HAP-1 (cell line): ENCODE data around the gene NCBP2.

ENCODE experiments used
- DNase-seq, 2 experiments: peaks; one replicate each; pipeline ENCODE4 v3.0.0-alpha.2; 2016 to 2020; ENCODE audit warnings: low spot score in 2 of 2
- H3K27me3 ChIP-seq: fragments of 250-450 bp; sonication (Bioruptor Pico); 2 replicates; pipeline ENCODE4 v1.5.1; 2020; ENCODE audit warnings: low read depth, mild to moderate bottlenecking, moderate library complexity
- H3K36me3 ChIP-seq: fragments of 250-450 bp; sonication (Bioruptor Pico); replicated peaks from 2 replicates; pipeline ENCODE4 v1.5.1; 2020; ENCODE audit warnings: mild to moderate bottlenecking
- H3K4me1 ChIP-seq: fragments of 250-450 bp; sonication (Bioruptor Pico); 2 replicates; pipeline ENCODE4 v1.5.1; 2020; ENCODE audit warnings: mild to moderate bottlenecking
- H3K4me3 ChIP-seq: fragments of 250-450 bp; sonication (Bioruptor Pico); 2 replicates; pipeline ENCODE4 v1.5.1; 2020; ENCODE audit warnings: mild to moderate bottlenecking, moderate library complexity
- H3K9me3 ChIP-seq: fragments of 250-450 bp; sonication (Bioruptor Pico); 2 replicates; pipeline ENCODE4 v1.5.1; 2020; ENCODE audit warnings: mild to moderate bottlenecking, moderate library complexity
- in situ Hi-C: fragments of 300-500 bp; cut with MboI; formaldehyde crosslinking; loops from 3 replicates; pipeline ENCODE4 v1.14.3; 2020; ENCODE audit warnings: low sequenced_read_pairs, inconsistent platforms, mixed read lengths

Gene NCBP2

GRCh38 chr3:196941729-196942225 lies 551 bp downstream of the NCBP2 start:
- H3K4me3 ChIP-seq, result peak overlapping the region; percentile 92
- H3K36me3 ChIP-seq, result peaks cover 44% of the 10 kb centered on the region
- H3K9me3 ChIP-seq, result no peaks in the 10 kb centered on the region
- no peaks in the 10 kb centered on the region for H3K27me3 ChIP-seq
- in situ Hi-C loops, result no loop called here
- DNase-seq, result peak; percentile 36 to 70
- peaks cover 20% of the 10 kb centered on the region for H3K4me1 ChIP-seq

GRCh38 chr3:196938576-196938975 lies 3.8 kb downstream of the NCBP2 start:
- Histone ChIP-seq H3K4me3 (no peak overlapping the region), H3K4me1 (peaks cover 11% of the 10 kb centered on the region), H3K27me3 (no peaks in the 10 kb centered on the region), H3K36me3 (peaks cover 66% of the 10 kb centered on the region), H3K9me3 (no peaks in the 10 kb centered on the region)
- in situ Hi-C loops, result no loop called here
- DNase-seq, result no peak

- H3K4me1 ChIP-seq, result peaks cover 8% of the 10 kb centered on the region
- in situ Hi-C loops, result no loop called here
- peaks cover 68% of the 10 kb centered on the region for H3K36me3 ChIP-seq
- H3K4me3 ChIP-seq, result no peak overlapping the region
- H3K27me3 ChIP-seq, result no peaks in the 10 kb centered on the region
- no peaks in the 10 kb centered on the region for H3K9me3 ChIP-seq
- DNase-seq, result no peak
Measured at GRCh38 chr3:196938124-196938523, 4.2 kb downstream of the NCBP2 start.

GRCh38 chr3:196936288-196936687 lies 6.0 kb downstream of the NCBP2 start:
- H3K9me3 ChIP-seq, result no peaks in the 10 kb centered on the region

GRCh38 chr3:196932600-196932999 lies 9.7 kb downstream of the NCBP2 start:
- Histone ChIP-seq H3K36me3 (peaks cover 56% of the 10 kb centered on the region), H3K27me3 (no peaks in the 10 kb centered on the region), H3K4me3 (no peak overlapping the region), H3K4me1 (no peaks in the 10 kb centered on the region), H3K9me3 (no peaks in the 10 kb centered on the region)
- in situ Hi-C loops, result no loop called here
- DNase-seq, result no peak

More at GRCh38 chr3:196936288-196936687, 6.0 kb downstream of the NCBP2 start:
- Histone ChIP-seq H3K36me3 (peaks cover 81% of the 10 kb centered on the region), H3K4me1 (peaks cover 8% of the 10 kb centered on the region), H3K27me3 (no peaks in the 10 kb centered on the region), H3K4me3 (no peak overlapping the region)
- DNase-seq, result no peak
- in situ Hi-C loops, result no loop called here

- no peak for DNase-seq
- in situ Hi-C loops, result no loop called here
- H3K27me3 ChIP-seq, result no peaks in the 10 kb centered on the region
- peaks cover 50% of the 10 kb centered on the region for H3K36me3 ChIP-seq
- H3K9me3 ChIP-seq, result no peaks in the 10 kb centered on the region
- no peak overlapping the region for H3K4me3 ChIP-seq
- H3K4me1 ChIP-seq, result no peaks in the 10 kb centered on the region
Measured at GRCh38 chr3:196931828-196932587, 10.3 kb downstream of the NCBP2 start.

GRCh38 chr3:196931157-196931556 lies 11.2 kb downstream of the NCBP2 start:
- in situ Hi-C loops, result no loop called here
- Histone ChIP-seq H3K4me1 (no peaks in the 10 kb centered on the region), H3K4me3 (no peak overlapping the region), H3K9me3 (no peaks in the 10 kb centered on the region), H3K27me3 (no peaks in the 10 kb centered on the region), H3K36me3 (peaks cover 42% of the 10 kb centered on the region)
- DNase-seq, result no peak

GRCh38 chr3:196927571-196928453 lies 14.5 kb downstream of the NCBP2 start:
- H3K4me3 ChIP-seq, result no peak overlapping the region
- DNase-seq, result no peak
- H3K4me1 ChIP-seq, result no peaks in the 10 kb centered on the region
- no peaks in the 10 kb centered on the region for H3K27me3 ChIP-seq
- in situ Hi-C loops, result no loop called here
- no peaks in the 10 kb centered on the region for H3K9me3 ChIP-seq
- H3K36me3 ChIP-seq, result peaks cover 15% of the 10 kb centered on the region

GRCh38 chr3:196920733-196921132 lies 21.6 kb downstream of the NCBP2 start:
- no peaks in the 10 kb centered on the region for H3K9me3 ChIP-seq
- H3K4me3 ChIP-seq, result no peak overlapping the region
- no peaks in the 10 kb centered on the region for H3K27me3 ChIP-seq
- H3K4me1 ChIP-seq, result no peaks in the 10 kb centered on the region
- DNase-seq, result no peak
- H3K36me3 ChIP-seq, result no peaks in the 10 kb centered on the region; the same call in none of the 2 replicates
- in situ Hi-C loops, result no loop called here

- Histone ChIP-seq H3K4me3 (no peak overlapping the region), H3K9me3 (no peaks in the 10 kb centered on the region), H3K36me3 (peaks cover 3% of the 10 kb centered on the region), H3K4me1 (no peaks in the 10 kb centered on the region), H3K27me3 (no peaks in the 10 kb centered on the region)
- DNase-seq, result no peak
- in situ Hi-C loops, result no loop called here
Measured at GRCh38 chr3:196918968-196919367, 23.4 kb downstream of the NCBP2 start.

GRCh38 chr3:196916995-196917394 lies 25.3 kb downstream of the NCBP2 start:
- in situ Hi-C loops, result no loop called here

GRCh38 chr3:196916221-196916620 lies 26.1 kb downstream of the NCBP2 start:
- H3K36me3 ChIP-seq, result peaks cover 3% of the 10 kb centered on the region

More at GRCh38 chr3:196916995-196917394, 25.3 kb downstream of the NCBP2 start:
- H3K27me3 ChIP-seq, result no peaks in the 10 kb centered on the region
- no peaks in the 10 kb centered on the region for H3K4me1 ChIP-seq
- DNase-seq, result no peak
- no peaks in the 10 kb centered on the region for H3K9me3 ChIP-seq
- peaks cover 3% of the 10 kb centered on the region for H3K36me3 ChIP-seq
- H3K4me3 ChIP-seq, result no peak overlapping the region

GRCh38 chr3:196915375-196915774 lies 27.0 kb downstream of the NCBP2 start:
- in situ Hi-C loops, result no loop called here
- peaks cover 3% of the 10 kb centered on the region for H3K36me3 ChIP-seq

More at GRCh38 chr3:196916221-196916620, 26.1 kb downstream of the NCBP2 start:
- Histone ChIP-seq H3K9me3 (no peaks in the 10 kb centered on the region), H3K27me3 (no peaks in the 10 kb centered on the region), H3K4me1 (no peaks in the 10 kb centered on the region), H3K4me3 (no peak overlapping the region)
- in situ Hi-C loops, result no loop called here
- DNase-seq, result no peak

GRCh38 chr3:196914866-196915265 lies 27.5 kb downstream of the NCBP2 start:
- Histone ChIP-seq H3K36me3 (peaks cover 3% of the 10 kb centered on the region), H3K27me3 (no peaks in the 10 kb centered on the region), H3K9me3 (no peaks in the 10 kb centered on the region), H3K4me1 (no peaks in the 10 kb centered on the region), H3K4me3 (no peak overlapping the region)
- no peak for DNase-seq
- in situ Hi-C loops, result no loop called here

More at GRCh38 chr3:196915375-196915774, 27.0 kb downstream of the NCBP2 start:
- DNase-seq, result no peak
- Histone ChIP-seq H3K4me1 (no peaks in the 10 kb centered on the region), H3K9me3 (no peaks in the 10 kb centered on the region), H3K4me3 (no peak overlapping the region), H3K27me3 (no peaks in the 10 kb centered on the region)
